H1 (cell line): ENCODE measurements around the gene BEST1. TPM values are rescaled to one million over a fixed set of nuclear protein-coding genes. Genes with fewer than 3 reads are reported as not detected.

Experiments
- NANOG ChIP-seq: IDR thresholded peaks from 2 replicates; pipeline ENCODE4 v1.6.1; 2011; ENCODE audit warnings: low read length, low read depth, mild to moderate bottlenecking, inconsistent platforms; ENCODE audit not compliant: insufficient read depth, poor library complexity, severe bottlenecking
- polyA plus RNA-seq, 7 experiments: library from polyadenylated mRNA; depleted of rRNA in 3 of 7; stranded (reverse) in 5 of 7; unstranded in 2 of 7; fragments of >200 nt in 5 of 7; fragments of 200-250 nt in 2 of 7; gene quantifications; 1 replicate in 5 of 7; 2 replicates in 1 of 7; 4 replicates in 1 of 7; pipeline versions ENCODE4 v1.2.1 to v1.2.3, GENCODE V29; 2011 to 2013; ENCODE audit warnings: missing spikeins in 2 of 7, mixed read lengths in 2 of 7
- total RNA-seq: library from RNA; stranded (reverse); fragmentation: NEBNext Ultra II Directional; extraction: Animal tissue kit (Norgen Biotek cat#: 25700); gene quantifications from 2 replicates; pipeline ENCODE4 v1.2.1, GENCODE V29; 2021
- TF ChIP-seq, protein P1 (sequence below): fragments of 300-600 bp; sonication (generic); IDR thresholded peaks from 2 replicates; pipeline ENCODE4 v1.7.1; 2012; ENCODE audit warnings: low read length, moderate library complexity, mild to moderate bottlenecking, inconsistent platforms; ENCODE audit not compliant: insufficient replicate concordance

The BEST1 gene
- total and polyA plus RNA-seq, 2 of the 8 experiments (the other 6 are each of a cell fraction or from before 2014, with no cell fraction given) = 0.22 to 0.62 TPM

DNA sequence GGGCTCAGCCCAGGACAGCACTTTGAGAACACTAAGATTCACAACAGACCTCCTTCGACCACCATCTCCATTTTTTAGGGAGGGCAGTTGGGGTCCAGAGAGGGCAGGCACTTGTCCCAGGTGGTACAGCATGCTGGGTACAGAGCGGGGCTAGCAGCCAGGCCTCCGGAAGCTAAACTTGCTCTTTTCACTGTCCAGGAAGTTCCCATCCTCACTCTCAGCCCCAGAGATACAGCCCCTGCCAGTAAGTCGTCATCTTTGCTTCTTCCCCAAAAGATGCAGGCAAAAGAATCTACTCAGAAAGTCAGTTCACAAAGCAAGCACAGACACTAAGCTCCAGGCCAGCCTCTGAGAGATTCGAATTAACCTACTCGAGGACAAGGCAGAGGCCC is 26.1 kb upstream of the BEST1 start (continued):
- TF ChIP-seq, protein P1, sequence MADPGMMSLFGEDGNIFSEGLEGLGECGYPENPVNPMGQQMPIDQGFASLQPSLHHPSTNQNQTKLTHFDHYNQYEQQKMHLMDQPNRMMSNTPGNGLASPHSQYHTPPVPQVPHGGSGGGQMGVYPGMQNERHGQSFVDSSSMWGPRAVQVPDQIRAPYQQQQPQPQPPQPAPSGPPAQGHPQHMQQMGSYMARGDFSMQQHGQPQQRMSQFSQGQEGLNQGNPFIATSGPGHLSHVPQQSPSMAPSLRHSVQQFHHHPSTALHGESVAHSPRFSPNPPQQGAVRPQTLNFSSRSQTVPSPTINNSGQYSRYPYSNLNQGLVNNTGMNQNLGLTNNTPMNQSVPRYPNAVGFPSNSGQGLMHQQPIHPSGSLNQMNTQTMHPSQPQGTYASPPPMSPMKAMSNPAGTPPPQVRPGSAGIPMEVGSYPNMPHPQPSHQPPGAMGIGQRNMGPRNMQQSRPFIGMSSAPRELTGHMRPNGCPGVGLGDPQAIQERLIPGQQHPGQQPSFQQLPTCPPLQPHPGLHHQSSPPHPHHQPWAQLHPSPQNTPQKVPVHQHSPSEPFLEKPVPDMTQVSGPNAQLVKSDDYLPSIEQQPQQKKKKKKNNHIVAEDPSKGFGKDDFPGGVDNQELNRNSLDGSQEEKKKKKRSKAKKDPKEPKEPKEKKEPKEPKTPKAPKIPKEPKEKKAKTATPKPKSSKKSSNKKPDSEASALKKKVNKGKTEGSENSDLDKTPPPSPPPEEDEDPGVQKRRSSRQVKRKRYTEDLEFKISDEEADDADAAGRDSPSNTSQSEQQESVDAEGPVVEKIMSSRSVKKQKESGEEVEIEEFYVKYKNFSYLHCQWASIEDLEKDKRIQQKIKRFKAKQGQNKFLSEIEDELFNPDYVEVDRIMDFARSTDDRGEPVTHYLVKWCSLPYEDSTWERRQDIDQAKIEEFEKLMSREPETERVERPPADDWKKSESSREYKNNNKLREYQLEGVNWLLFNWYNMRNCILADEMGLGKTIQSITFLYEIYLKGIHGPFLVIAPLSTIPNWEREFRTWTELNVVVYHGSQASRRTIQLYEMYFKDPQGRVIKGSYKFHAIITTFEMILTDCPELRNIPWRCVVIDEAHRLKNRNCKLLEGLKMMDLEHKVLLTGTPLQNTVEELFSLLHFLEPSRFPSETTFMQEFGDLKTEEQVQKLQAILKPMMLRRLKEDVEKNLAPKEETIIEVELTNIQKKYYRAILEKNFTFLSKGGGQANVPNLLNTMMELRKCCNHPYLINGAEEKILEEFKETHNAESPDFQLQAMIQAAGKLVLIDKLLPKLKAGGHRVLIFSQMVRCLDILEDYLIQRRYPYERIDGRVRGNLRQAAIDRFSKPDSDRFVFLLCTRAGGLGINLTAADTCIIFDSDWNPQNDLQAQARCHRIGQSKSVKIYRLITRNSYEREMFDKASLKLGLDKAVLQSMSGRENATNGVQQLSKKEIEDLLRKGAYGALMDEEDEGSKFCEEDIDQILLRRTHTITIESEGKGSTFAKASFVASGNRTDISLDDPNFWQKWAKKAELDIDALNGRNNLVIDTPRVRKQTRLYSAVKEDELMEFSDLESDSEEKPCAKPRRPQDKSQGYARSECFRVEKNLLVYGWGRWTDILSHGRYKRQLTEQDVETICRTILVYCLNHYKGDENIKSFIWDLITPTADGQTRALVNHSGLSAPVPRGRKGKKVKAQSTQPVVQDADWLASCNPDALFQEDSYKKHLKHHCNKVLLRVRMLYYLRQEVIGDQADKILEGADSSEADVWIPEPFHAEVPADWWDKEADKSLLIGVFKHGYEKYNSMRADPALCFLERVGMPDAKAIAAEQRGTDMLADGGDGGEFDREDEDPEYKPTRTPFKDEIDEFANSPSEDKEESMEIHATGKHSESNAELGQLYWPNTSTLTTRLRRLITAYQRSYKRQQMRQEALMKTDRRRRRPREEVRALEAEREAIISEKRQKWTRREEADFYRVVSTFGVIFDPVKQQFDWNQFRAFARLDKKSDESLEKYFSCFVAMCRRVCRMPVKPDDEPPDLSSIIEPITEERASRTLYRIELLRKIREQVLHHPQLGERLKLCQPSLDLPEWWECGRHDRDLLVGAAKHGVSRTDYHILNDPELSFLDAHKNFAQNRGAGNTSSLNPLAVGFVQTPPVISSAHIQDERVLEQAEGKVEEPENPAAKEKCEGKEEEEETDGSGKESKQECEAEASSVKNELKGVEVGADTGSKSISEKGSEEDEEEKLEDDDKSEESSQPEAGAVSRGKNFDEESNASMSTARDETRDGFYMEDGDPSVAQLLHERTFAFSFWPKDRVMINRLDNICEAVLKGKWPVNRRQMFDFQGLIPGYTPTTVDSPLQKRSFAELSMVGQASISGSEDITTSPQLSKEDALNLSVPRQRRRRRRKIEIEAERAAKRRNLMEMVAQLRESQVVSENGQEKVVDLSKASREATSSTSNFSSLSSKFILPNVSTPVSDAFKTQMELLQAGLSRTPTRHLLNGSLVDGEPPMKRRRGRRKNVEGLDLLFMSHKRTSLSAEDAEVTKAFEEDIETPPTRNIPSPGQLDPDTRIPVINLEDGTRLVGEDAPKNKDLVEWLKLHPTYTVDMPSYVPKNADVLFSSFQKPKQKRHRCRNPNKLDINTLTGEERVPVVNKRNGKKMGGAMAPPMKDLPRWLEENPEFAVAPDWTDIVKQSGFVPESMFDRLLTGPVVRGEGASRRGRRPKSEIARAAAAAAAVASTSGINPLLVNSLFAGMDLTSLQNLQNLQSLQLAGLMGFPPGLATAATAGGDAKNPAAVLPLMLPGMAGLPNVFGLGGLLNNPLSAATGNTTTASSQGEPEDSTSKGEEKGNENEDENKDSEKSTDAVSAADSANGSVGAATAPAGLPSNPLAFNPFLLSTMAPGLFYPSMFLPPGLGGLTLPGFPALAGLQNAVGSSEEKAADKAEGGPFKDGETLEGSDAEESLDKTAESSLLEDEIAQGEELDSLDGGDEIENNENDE = no peak
- TF ChIP-seq NANOG = no peak
- TF ChIP-seq, all 59 proteins: peak for 1
